CD1c-positive myeloid dendritic cell (primary cell): Measurements from ENCODE around the gene PLAC9.
A peak's percentile ranks its signal among the peaks of the same experiment; 100 is the strongest.
"Not testable (repeated sequence)": the region's sequence is repeated elsewhere in the genome, so short reads cannot be mapped to it uniquely, and the experiment has no call there.

ENCODE experiments used
- DNase-seq: peaks from one replicate; pipeline ENCODE4 v3.0.0-alpha.2; 2016; ENCODE audit errors: extremely low spot score

Gene PLAC9

GRCh38 chr10:80139265-80139664, 6.7 kb downstream of the PLAC9 start:
- DNase-seq: no peak

DNA sequence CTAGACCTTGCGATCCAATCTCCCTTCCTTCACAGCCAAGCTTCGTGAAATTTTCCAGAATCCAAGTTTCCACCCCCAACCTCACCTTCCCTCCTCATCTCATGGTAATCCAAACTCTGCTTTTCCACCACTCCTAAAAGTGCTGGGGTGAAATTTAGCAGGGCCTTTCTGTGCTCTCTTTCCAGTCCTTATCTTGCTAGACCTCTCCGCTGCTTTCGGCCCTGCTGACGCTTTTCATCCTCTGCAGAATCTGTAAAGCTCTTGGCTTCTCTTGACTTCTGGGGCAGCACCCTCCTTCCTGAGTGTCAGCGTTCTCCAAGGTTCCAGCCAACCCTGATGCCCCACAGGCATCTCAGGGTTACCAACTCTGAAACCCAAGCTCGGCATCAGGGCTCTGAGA, 7.7 kb downstream of the PLAC9 start:
- DNase-seq: no peak

DNA sequence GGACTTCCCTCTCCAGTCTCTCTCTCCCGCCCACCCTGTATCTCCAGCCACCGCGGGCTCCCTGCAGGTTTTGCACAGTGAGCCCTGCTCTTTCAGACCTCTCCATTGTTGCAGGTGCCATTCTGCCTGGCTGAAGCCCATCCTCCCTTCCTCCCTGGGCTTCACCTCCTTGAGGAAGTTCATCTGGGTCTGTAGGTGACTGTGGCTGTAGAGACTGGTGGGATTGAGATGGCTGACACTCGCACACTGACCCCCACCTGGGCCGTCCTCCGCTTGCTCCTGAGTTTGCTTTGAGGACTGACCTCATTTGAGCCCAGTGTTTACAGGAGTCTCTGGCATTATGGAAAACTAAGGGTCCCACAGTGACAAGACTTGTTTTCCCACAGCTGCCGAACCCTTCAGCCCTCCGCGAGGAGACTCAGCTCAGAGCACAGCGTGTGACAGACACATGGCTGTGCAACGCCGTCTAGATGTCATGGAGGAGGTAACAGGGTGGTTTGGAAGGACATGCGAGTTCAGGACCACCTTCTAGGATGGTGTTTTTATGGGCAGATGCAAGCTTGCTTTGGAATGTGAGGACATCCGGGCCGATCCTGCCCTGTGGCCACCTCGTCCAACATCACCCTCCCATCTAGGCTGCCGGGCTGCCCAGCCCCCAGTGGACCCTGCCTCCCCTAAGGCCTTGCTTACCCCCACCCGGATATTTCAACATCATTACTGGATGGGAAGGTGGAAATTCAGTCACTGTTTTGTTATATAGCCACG, 9.3 kb downstream of the PLAC9 start:
- DNase-seq: no peak

GRCh38 chr10:80144067-80144695, 11.7 kb downstream of the PLAC9 start:
- peak; percentile 24 for DNase-seq

DNA sequence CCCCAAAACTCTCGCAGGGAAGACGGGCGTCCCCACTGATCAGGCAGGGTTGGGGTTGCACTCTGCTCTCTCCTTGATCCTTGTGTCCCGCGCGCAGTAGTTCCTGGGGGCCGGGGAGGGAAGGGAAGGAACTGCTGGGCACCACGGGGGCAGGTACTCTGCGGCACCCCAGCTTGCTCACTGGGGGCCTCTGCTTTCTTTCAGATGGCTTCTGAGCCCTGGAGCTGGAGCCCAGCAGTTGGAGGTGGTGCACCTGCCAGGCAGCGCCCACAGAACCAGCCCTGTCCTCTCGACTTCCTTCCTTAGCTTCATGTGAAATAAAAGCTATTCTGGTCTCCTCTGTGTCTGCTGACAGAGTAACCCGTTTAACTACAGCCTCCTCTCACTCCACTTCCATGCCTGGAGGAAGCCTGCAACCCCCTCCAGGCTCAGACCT, 12.2 kb downstream of the PLAC9 start:
- DNase-seq: no peak

DNA sequence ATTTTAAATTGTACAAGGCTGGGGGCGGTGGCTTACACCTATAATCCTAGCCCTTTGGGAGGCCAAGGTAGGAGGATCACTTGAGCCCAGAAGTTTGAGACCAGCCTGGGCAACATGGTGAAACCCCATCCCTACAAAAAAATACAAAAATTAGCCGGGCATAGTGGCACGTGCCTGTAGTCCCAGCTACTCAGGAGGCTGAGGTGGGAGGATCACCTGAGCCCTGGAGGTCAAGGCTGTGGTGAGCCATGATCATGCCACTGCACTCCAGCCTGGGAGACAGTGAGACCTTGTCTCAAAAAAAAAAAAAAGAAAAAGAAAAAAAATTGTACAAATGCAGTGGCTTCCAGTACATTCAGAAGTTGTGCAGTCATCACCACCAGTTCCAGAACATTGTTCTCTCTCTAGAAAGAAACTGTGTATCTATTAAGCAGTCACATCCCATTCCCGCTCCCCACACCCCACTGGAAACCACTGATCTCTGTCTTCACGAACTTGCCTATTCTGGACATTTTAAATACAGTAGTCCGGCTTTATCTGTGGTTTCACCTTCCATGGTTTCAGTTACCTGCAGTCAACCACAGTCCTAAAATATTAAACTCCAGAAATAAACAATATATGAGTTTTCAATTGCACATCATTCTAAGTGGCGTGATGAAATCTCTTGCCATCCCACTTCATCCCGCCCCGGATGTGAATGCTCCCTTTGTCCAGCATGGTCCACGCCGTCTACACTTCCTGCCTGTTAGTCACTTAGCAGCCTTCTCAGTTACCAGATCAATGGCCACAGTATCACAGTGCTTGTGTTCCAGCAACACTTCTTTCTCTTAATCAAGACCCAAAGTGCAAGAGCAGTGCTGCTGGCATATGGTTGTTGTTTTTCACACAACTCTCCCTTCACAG, 13.1 kb downstream of the PLAC9 start:
- DNase-seq: not testable (repeated sequence)

DNA sequence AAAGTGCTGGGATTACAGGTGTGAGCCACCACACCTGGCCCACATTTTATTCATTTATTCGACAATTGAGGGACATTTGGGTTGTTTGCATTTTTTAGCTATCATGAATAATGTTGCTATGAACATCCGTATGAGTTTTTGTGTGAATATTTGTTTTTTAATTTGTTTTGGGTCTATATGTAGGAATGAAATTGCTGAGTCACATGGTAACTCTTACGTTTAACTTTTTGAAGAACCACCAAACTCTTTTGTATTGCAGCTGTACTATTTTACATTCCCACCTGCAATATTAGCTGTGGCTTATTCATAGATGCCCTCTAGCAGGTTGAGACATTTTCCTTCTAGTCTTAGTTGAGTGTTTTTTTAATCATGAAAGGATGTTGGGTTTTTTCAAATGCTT, 14.4 kb downstream of the PLAC9 start:
- no peak for DNase-seq

GRCh38 chr10:80148166-80148805, 15.8 kb downstream of the PLAC9 start:
- DNase-seq: no peak

GRCh38 chr10:80149123-80149522, 16.6 kb downstream of the PLAC9 start:
- no peak for DNase-seq

DNA sequence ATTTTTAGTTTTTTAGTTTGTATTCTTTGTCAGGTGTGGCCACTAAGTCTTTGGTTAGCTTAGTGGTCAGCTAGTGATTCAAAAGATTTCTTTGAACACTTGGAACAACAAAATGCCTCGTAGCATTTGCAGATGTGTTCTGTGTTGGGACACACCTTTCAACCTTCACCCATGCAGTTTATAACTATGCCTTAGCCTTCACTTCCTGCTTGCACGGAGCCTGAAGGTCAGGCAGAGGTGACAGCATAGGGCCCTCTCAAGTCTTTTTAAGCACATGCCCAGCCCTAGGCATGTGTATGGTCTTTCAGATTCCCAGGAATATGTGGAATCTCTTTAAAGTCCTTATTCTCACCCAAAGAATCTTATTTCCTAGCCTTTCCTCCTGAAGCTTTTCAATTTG, 17.6 kb downstream of the PLAC9 start:
- no peak for DNase-seq

DNA sequence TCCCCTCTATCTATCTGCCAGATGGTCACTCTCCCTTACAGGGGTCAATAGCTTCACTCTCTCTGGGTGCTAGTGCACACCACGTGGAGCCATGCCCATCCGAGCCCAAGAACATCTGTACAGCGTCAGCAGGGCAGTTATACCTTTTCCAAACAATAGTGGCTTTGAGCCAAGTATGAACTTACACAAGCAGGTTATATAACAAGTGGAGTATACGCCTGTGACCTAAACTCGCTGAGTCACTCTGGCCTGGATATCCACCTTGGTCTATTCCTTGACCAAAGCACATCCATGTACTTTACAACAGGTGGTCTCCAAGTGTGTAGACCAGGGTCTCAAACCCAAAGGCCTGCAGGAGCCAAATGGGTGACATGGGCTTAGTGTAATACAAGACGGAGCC, 20.3 kb downstream of the PLAC9 start:
- no peak for DNase-seq

DNA sequence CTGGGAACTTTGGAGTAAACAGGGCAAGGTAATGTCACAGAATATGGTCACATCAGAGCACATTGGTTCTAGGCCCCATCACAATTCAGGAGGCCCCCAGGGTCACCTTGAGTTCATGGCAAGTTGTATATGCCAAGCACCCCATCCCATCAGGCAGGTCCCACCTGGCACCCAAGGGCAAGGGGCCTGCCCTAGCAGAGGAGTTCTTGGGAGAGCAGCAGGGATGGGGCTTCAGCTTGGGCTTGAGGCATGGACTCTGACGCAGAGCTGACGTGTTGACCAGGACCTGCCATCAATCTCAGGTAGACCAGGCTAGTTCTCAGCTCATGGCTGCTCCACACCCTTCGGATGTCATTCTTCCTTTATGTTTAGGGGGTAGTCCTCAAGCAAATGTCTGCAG, 20.9 kb downstream of the PLAC9 start:
- DNase-seq: no peak

DNA sequence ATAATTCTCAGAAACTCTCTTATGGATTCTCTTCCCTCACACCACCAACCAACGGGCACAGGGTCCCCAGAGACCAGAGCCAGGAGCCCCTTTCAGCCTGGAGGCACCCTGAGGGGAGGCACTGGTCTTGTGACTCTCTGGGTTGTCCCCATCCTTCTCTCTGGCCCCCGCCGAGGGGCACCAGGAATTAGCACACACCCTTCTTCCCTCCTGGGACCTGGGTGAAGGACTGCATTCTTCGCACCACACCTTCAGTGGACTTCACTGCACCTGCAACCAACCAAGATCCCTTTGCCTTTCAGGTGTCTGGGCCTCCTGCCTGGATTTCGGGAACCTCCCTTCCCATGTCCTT, 22.1 kb downstream of the PLAC9 start:
- DNase-seq: no peak

DNA sequence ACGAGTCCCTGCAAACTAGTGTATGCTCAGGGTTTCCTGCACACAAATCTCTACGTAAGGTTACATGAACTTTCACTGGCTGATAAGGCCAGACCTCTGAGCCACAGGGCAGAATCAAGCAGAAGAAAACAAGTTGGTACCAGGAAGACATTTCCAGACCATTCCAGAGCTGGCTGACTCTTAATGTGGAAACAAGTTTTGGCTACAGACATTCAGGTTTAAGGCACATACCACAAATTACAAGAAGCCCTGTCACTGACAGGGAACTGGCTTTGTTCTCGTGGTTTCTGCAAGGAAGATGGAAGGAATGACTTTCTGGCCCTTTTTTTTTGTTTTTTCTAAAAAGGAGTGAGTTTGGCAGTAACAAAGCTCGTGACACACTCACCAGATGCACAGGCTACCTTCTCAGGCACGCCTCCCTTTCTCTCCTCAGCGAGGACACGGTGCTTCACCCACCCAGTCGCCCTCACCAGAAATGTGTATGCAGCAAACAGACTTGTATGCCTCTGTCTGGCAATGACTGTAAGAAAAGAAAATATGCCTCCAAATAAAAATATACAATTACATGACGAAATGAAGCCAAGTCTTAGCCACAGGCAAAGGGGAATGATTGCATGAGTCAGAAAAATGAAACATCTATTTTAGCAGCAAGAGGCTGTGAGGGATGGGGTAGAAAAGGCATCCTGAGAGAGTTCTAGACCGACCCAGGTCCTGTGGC, 22.6 kb downstream of the PLAC9 start:
- DNase-seq: no peak

GRCh38 chr10:80155696-80156215, 23.2 kb downstream of the PLAC9 start:
- no peak for DNase-seq

DNA sequence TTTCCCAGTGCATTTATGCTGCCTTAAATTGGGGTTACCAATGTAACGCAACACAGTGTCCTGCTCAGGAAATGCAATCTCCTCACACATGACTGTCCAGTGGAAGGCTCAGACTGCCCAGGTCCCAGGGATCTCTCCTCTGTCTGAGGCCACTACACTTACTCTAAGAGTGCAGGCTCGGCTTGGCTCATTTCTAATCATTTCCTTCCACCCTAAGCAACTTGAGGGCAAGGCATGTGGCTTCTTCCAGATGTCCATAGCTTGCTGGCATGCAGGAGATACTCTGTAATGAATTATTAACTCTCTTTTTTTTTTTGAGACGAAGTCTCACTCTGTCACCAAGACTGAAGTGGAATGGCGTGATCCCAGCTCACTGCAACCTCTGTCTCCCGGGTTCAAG, 23.7 kb downstream of the PLAC9 start:
- DNase-seq: no peak

DNA sequence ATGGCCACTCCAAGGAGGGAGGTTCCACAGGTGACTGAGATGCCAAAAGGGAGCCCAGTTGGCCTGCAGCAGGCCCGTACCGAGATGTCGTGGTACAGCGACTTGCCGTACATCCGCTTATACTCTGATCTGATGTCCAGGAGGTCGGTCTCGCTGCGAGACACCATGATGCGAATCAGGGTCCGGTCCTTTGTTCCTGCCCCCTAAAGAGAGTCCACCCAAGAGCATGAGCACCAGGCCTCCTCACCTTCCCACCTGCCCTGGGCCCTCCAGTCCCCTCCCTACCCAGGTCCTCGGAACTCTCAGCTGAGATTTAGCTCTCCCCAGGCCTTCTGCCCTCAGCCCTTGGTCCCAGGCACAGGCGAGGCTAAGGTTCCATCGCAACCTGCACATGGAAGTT, 25.0 kb downstream of the PLAC9 start:
- DNase-seq: no peak

GRCh38 chr10:80158126-80158525, 25.6 kb downstream of the PLAC9 start:
- DNase-seq: no peak

DNA sequence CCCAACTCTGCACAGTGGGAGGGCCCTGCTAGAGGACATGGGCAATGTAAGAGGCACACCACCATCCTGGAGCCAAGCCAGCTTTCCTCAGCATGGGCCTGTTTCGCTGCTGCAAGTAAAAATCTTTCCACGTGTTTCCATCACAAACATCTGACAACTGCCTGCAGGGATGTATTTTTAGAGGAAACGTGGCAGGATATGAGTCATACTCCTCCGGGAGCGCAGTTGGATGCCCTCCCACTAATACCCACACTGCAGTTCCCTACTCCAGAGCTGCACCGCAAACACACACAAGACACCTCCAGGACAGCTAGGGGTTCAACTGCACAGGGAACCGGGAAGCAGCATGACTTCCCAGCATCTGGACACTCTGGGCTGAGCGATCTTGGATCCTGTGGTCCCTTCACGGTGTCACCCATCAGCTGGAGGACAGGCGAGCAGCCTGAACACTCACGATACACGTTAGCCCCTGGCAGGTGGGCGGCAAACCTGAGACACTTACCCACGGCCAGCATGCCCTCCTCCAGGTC, 26.1 kb downstream of the PLAC9 start:
- DNase-seq: peak; percentile 84

GRCh38 chr10:80159166-80159873, 26.8 kb downstream of the PLAC9 start:
- DNase-seq: no peak
